Ishikawa (cell line): ENCODE results near the gene POLR3K.
A peak's percentile ranks its signal among the peaks of the same experiment; 100 is the strongest.

Source experiments
- CEBPB ChIP-seq: IDR thresholded peaks from 2 replicates; pipeline ENCODE4 v1.6.1; 2012
- CREB1 ChIP-seq: IDR thresholded peaks from 2 replicates; pipeline ENCODE4 v1.6.1; 2012; ENCODE audit warnings: low read depth
- EGR1 ChIP-seq: IDR thresholded peaks from 2 replicates; pipeline ENCODE4 v1.6.1; 2012
- EP300 ChIP-seq: IDR thresholded peaks from 2 replicates; pipeline ENCODE4 v1.6.1; 2012; ENCODE audit warnings: borderline replicate concordance
- FOXM1 ChIP-seq: IDR thresholded peaks from 2 replicates; pipeline ENCODE4 v1.6.1; 2012; ENCODE audit warnings: low read depth, borderline replicate concordance
- NFIC ChIP-seq: IDR thresholded peaks from 2 replicates; pipeline ENCODE4 v1.6.1; 2012
- RAD21 ChIP-seq: IDR thresholded peaks from 2 replicates; pipeline ENCODE4 v1.6.1; 2012; ENCODE audit warnings: low read depth
- TAF1 ChIP-seq: IDR thresholded peaks from 2 replicates; pipeline ENCODE4 v1.6.1; 2012; ENCODE audit warnings: low read depth, mild to moderate bottlenecking
- TCF12 ChIP-seq: IDR thresholded peaks from 2 replicates; pipeline ENCODE4 v1.6.1; 2012; ENCODE audit warnings: low read depth
- TEAD4 ChIP-seq: IDR thresholded peaks from 2 replicates; pipeline ENCODE4 v1.6.1; 2012
- YY1 ChIP-seq: IDR thresholded peaks from 2 replicates; pipeline ENCODE4 v1.6.1; 2012; ENCODE audit warnings: low read depth
- ZBTB7A ChIP-seq: IDR thresholded peaks from 2 replicates; pipeline ENCODE4 v1.6.1; 2012; ENCODE audit warnings: low read depth
- TF ChIP-seq, protein P1 (sequence below): IDR thresholded peaks from 2 replicates; pipeline ENCODE4 v1.6.1; 2012
- TF ChIP-seq, protein P2 (sequence below): IDR thresholded peaks from 2 replicates; pipeline ENCODE4 v1.6.1; 2012; ENCODE audit warnings: low read depth, mild to moderate bottlenecking
- TF ChIP-seq, protein P3 (sequence below): IDR thresholded peaks from 2 replicates; pipeline ENCODE4 v1.6.1; 2012

The POLR3K gene

DNA sequence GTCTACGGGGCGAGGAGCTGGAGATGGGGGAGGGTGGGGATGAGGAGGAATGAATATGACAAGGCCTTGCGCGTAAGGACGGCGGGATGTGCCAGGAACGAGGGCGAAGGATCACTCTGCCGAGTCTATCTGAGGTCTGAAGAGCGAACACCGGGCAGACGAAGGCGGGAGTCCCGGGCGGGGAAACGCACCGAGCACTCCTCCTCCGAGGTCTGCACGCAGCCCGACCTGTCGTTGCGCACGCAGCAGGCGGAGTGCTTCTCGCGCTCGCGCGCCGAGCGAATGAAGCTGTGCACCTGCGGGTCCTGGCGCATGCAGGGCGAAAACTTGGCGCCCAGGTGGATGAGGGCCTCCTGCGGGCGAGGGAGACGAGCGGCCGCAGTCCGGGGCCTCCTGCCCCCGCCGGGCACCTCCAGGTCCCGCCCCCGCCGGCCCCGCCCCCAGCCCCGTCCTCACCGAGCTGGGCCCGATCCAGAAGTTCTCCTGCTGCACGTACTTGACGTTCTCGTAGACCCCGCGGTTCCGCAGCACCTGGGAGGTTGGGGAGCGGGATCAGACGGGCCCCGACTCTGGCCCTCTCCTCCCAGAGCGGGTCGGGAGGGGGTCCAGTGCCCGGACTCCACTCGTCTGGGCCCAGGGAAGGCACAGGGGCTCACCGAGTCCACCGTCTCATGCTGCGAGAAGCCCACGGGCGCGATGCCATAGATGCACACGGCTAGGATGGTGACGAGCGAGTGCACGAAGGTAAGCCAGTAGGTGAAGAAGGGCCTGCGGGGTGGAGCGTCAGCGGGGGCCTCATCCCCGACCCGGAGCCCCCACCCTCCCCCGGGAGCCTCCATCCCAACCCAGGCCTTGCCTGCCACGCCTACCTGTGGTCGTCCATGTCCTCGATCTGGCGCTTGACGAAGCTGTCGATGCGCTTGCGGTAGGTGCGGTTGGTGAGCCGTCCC, 7.8 kb upstream of the POLR3K start:
- TF ChIP-seq CEBPB (no peak), TEAD4 (no peak), YY1 (no peak), TCF12 (no peak), TAF1 (no peak), RAD21 (no peak), ZBTB7A (no peak), EP300 (no peak), EGR1 (no peak)
- TF ChIP-seq, protein P1, sequence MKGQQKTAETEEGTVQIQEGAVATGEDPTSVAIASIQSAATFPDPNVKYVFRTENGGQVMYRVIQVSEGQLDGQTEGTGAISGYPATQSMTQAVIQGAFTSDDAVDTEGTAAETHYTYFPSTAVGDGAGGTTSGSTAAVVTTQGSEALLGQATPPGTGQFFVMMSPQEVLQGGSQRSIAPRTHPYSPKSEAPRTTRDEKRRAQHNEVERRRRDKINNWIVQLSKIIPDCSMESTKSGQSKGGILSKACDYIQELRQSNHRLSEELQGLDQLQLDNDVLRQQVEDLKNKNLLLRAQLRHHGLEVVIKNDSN = no peak
- TF ChIP-seq, protein P2, sequence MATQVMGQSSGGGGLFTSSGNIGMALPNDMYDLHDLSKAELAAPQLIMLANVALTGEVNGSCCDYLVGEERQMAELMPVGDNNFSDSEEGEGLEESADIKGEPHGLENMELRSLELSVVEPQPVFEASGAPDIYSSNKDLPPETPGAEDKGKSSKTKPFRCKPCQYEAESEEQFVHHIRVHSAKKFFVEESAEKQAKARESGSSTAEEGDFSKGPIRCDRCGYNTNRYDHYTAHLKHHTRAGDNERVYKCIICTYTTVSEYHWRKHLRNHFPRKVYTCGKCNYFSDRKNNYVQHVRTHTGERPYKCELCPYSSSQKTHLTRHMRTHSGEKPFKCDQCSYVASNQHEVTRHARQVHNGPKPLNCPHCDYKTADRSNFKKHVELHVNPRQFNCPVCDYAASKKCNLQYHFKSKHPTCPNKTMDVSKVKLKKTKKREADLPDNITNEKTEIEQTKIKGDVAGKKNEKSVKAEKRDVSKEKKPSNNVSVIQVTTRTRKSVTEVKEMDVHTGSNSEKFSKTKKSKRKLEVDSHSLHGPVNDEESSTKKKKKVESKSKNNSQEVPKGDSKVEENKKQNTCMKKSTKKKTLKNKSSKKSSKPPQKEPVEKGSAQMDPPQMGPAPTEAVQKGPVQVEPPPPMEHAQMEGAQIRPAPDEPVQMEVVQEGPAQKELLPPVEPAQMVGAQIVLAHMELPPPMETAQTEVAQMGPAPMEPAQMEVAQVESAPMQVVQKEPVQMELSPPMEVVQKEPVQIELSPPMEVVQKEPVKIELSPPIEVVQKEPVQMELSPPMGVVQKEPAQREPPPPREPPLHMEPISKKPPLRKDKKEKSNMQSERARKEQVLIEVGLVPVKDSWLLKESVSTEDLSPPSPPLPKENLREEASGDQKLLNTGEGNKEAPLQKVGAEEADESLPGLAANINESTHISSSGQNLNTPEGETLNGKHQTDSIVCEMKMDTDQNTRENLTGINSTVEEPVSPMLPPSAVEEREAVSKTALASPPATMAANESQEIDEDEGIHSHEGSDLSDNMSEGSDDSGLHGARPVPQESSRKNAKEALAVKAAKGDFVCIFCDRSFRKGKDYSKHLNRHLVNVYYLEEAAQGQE = no peak
- TF ChIP-seq, protein P3, sequence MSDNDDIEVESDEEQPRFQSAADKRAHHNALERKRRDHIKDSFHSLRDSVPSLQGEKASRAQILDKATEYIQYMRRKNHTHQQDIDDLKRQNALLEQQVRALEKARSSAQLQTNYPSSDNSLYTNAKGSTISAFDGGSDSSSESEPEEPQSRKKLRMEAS = no peak

DNA sequence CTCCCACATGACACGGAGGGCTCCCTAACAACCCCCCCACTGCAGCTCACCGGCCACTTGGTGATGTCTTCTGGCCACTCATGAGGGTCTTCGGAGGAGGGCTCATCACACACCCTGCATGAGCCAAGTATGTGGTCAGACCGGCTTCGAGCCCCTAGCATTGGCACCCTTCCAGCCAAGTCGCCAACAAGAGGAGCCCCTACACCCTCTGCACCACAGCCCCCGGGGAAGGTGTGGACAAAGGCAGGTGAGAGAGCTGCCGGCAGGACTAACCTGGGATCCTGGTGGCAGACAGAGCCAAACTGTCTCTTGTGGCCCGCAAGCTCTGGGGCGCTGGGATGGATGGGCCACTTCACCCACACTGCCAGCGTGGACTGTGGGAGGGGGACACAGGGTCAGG, 6.8 kb upstream of the POLR3K start:
- TF ChIP-seq NFIC = no peak
- TF ChIP-seq RAD21 = no peak

DNA sequence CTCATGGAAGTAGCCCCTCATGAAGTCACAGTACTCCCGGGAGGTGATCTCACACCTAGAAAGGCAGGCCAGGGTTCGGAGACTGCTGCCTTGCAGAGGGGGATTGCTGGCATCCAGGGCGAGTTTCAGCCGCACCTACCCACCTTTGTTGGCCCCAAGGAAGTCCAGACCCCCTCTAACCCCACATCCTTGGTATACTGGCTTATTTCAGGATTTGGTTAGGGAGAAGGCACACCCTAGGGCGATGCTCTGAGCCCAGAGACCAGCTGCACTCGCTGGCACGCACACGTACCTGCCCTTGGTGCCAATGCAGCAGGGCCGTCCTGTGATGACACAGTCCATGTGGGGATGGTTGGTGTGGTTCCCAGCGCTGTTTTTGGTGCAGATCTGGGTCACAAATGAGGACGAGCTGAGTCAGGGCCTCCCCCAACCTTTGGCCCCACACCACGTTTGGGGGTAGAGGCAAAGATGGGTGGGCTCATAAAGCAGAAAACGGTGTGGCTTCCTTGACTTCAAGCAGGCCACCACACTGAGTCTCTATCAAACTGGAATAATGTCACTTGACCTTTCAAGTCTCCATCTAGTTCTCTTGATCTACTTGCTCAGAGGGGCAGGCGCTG, 6.1 kb upstream of the POLR3K start:
- TF ChIP-seq YY1 (no peak), FOXM1 (no peak), NFIC (no peak), TAF1 (no peak), TEAD4 (no peak), RAD21 (no peak), CREB1 (no peak), EP300 (no peak), ZBTB7A (no peak)
- TF ChIP-seq, protein P3 = no peak
- TF ChIP-seq, protein P2 = no peak
- TF ChIP-seq, protein P1 = no peak

DNA sequence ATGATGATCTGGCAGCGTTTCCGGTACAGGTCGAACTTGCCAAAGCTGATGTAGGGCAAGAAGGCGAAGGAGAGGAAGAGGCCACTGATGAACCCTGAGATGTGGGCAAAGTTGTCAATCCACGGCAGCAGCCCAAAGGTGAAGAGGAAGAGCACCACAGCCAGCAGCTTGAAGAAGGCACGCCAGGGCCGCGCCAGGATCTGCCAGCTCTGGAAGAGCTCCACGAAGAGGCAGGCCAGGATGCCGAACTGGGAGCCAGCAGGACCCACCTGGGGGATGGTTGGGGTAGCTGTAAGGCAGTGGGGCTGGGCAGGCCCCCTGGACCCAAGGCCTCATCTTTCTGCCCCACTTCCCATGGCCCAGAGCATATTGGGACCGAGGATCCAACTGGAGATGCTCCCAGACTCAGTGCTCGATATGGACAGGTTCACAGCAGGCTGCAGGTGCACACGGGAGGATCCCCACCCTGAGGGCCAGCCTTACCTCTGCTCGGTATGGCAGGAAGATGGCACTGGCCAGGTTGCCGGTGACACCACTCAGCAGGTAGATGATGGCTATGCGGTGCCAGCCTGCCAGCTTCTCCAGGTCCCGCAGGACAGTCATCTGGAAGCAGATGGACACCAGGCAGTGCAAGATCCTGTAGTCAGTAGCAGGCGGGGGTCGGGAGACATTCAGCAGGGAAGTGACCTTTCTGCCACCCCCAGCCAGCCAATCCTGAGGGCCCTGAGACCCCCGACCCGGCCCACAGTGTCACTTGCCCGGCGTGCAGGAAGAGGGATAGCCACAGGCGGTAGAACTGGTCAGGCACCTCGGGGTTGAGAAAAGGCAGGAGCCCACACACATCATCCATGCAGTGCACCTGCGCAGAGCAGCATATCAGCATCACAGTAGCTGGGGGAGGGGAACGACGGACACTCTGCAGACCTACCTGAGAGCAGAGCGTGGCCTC, 5.4 kb upstream of the POLR3K start:
- TF ChIP-seq TAF1 (0 out of 2 replicates have a peak, but pooled peaks have one; percentile 21), NFIC (no peak)

DNA sequence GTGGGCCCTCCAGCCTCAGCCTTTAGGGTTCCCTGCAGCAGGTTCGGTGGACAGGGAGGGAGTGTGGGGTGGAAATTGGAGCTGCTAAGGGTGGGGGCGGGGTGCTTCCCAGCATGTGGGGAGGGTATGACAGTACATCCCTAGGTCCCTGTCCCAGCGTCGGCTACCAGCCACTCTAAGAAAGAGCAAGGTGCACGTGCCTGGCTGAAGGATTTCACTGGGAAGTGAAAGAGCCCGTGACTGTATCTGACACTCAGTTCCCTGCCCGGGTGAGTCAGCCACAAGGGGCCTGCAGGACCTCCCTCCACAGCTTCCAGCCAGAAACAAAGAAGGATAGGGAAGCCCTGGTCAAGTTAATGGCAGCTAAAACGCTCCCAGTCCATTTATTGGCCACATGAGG, 4.3 kb upstream of the POLR3K start:
- TF ChIP-seq TCF12 (no peak), FOXM1 (no peak), ZBTB7A (no peak)
